WTC11 (cell line): ENCODE measurements around the gene GLS.

Experiments
- ATF3 ChIP-seq: sonication (generic); formaldehyde crosslinking; conservative IDR thresholded peaks from 2 replicates; pipeline ENCODE4 v1.8.1; 2022; ENCODE audit warnings: mild to moderate bottlenecking, missing genetic modification reagents
- ATF6 ChIP-seq: sonication (generic); formaldehyde crosslinking; IDR thresholded peaks from 2 replicates; pipeline ENCODE4 v1.8.1; 2023; ENCODE audit warnings: mild to moderate bottlenecking, missing genetic modification reagents
- CREB1 ChIP-seq: sonication (generic); formaldehyde crosslinking; IDR thresholded peaks from 2 replicates; pipeline ENCODE4 v1.8.0; 2023; ENCODE audit warnings: mild to moderate bottlenecking, missing genetic modification reagents
- CTCF ChIP-seq: fragments of 200-600 bp; IDR thresholded peaks from 2 replicates; pipeline ENCODE4 v1.8.0; 2022; ENCODE audit warnings: antibody characterized with exemption
- ESRRA ChIP-seq: sonication (generic); formaldehyde crosslinking; IDR thresholded peaks from 2 replicates; pipeline ENCODE4 v1.8.1; 2022; ENCODE audit warnings: mild to moderate bottlenecking, missing genetic modification reagents, borderline replicate concordance
- FOXJ3 ChIP-seq: sonication (generic); formaldehyde crosslinking; IDR thresholded peaks from 2 replicates; pipeline ENCODE4 v1.9.0; 2021; ENCODE audit warnings: missing genetic modification reagents, mild to moderate bottlenecking, borderline replicate concordance
- FOXK1 ChIP-seq: sonication (generic); formaldehyde crosslinking; IDR thresholded peaks from 2 replicates; pipeline ENCODE4 v1.8.0; 2022; ENCODE audit warnings: mild to moderate bottlenecking, moderate library complexity, missing genetic modification reagents
- HMGXB4 ChIP-seq: sonication (generic); formaldehyde crosslinking; IDR thresholded peaks from 2 replicates; pipeline ENCODE4 v1.8.1; 2023; ENCODE audit warnings: mild to moderate bottlenecking, moderate library complexity, missing genetic modification reagents
- IRF2 ChIP-seq: sonication (generic); formaldehyde crosslinking; IDR thresholded peaks from 2 replicates; pipeline ENCODE4 v1.8.0; 2022; ENCODE audit warnings: low read depth, missing genetic modification reagents, borderline replicate concordance
- MAX ChIP-seq: sonication (generic); formaldehyde crosslinking; IDR thresholded peaks from 2 replicates; pipeline ENCODE4 v1.8.0; 2022; ENCODE audit warnings: mild to moderate bottlenecking, missing genetic modification reagents
- SP1 ChIP-seq: sonication (generic); formaldehyde crosslinking; conservative IDR thresholded peaks from 2 replicates; pipeline ENCODE4 v1.8.1; 2022; ENCODE audit warnings: missing genetic modification reagents
- STAT6 ChIP-seq: sonication (generic); formaldehyde crosslinking; conservative IDR thresholded peaks from 2 replicates; pipeline ENCODE4 v1.8.1; 2023; ENCODE audit warnings: mild to moderate bottlenecking, low read depth, missing genetic modification reagents, moderate library complexity
- TEAD4 ChIP-seq: sonication (generic); formaldehyde crosslinking; IDR thresholded peaks from 2 replicates; pipeline ENCODE4 v1.8.0; 2022; ENCODE audit warnings: mild to moderate bottlenecking, missing genetic modification reagents
- ZNF232 ChIP-seq: sonication (generic); formaldehyde crosslinking; IDR thresholded peaks from 2 replicates; pipeline ENCODE4 v1.8.0; 2022; ENCODE audit warnings: mild to moderate bottlenecking, missing genetic modification reagents

GRCh38 chr2:190963088-190963487, 82.5 kb downstream of the GLS start:
- TF ChIP-seq MAX (CRISPR knock-in tag) (no peak), FOXJ3 (CRISPR knock-in tag) (no peak), ZNF232 (no peak), CTCF (no peak), ATF6 (CRISPR knock-in tag) (no peak), CREB1 (CRISPR knock-in tag) (no peak), HMGXB4 (CRISPR knock-in tag) (no peak), SP1 (CRISPR knock-in tag) (no peak), ESRRA (CRISPR knock-in tag) (no peak), FOXK1 (CRISPR knock-in tag) (no peak), ATF3 (no peak), IRF2 (CRISPR knock-in tag) (no peak), TEAD4 (CRISPR knock-in tag) (no peak), STAT6 (no peak)
